Endothelial cell of umbilical vein (primary cell): ENCODE results near the gene CDKN1A. TPM values are rescaled to one million over a fixed set of nuclear protein-coding genes. Genes with fewer than 3 reads are reported as not detected.

Experiments
- BruUV-seq: library from RNA; stranded (reverse); fragments of 400-500 nt; replicated peaks from 2 replicates; lab custom pipeline; 2021; lab: Mats Ljungman, UMichigan
- CTCF ChIA-PET: fragments of 300-600, 350-600 bp; sonication (Branson Sonifier 250); formaldehyde crosslinking; loops from one replicate; lab custom pipeline; 2021; ENCODE audit warnings: antibody characterized with exemption, inconsistent platforms; lab: Charles Lee
- POLR2A ChIA-PET: fragments of 300-600, 350-600 bp; sonication (Branson Sonifier 250); formaldehyde crosslinking; loops from one replicate; lab custom pipeline; 2021; ENCODE audit warnings: antibody characterized with exemption, inconsistent platforms; lab: Charles Lee
- DNase-seq: peaks from one replicate; pipeline ENCODE4 v3.0.0-alpha.2; 2011; ENCODE audit warnings: low read depth, low spot score
- FAIRE-seq: peaks from 2 replicates; lab custom pipeline; 2011; peaks lifted over from hg19 to GRCh38; lab: Jason Lieb, UNC
- H2AFZ ChIP-seq: 2 replicates; pipeline ENCODE4 v1.6.0; 2012; ENCODE audit warnings: low read depth, low read length, control low read depth, inconsistent platforms
- H3K27ac ChIP-seq: 2 replicates; pipeline ENCODE4 v1.5.1; 2011; ENCODE audit warnings: low read depth, mild to moderate bottlenecking, control low read depth, low read length, moderate library complexity; ENCODE audit not compliant: insufficient read depth
- H3K27me3 ChIP-seq, 2 experiments: 2 replicates each; pipeline versions ENCODE4 v1.6.0 to v1.6.1; 2011; ENCODE audit warnings: low read length in 2 of 2, mixed read lengths in 1 of 2; ENCODE audit not compliant: control insufficient read depth in 2 of 2, insufficient read depth in 2 of 2
- H3K36me3 ChIP-seq, 2 experiments: 2 replicates in 1 of 2; 3 replicates in 1 of 2; pipeline ENCODE4 v1.5.1; 2011; ENCODE audit warnings: low read length in 2 of 2, mild to moderate bottlenecking in 1 of 2, moderate library complexity in 1 of 2; ENCODE audit not compliant: control insufficient read depth in 2 of 2, insufficient read depth in 2 of 2; ENCODE audit errors: extremely low read depth in 1 of 2
- H3K4me1 ChIP-seq: 3 replicates; pipeline ENCODE4 v1.5.1; 2011; ENCODE audit warnings: mild to moderate bottlenecking, low read length; ENCODE audit not compliant: control insufficient read depth, insufficient read depth; ENCODE audit errors: extremely low read depth
- H3K4me2 ChIP-seq: 2 replicates; pipeline ENCODE4 v1.6.1; 2011; ENCODE audit warnings: low read length, control low read depth, mixed read lengths; ENCODE audit not compliant: insufficient read depth
- H3K4me3 ChIP-seq, 3 experiments: fragments of 200-600 bp in 1 of 3; sonication (generic), shearing (Covaris generic) in 1 of 3; replicated peaks in 1 of 3; 2 replicates each; pipeline ENCODE4 v1.5.1; 2011 to 2016; ENCODE audit warnings: control low read depth in 3 of 3, low read length in 3 of 3, mild to moderate bottlenecking in 2 of 3, inconsistent platforms in 1 of 3, low read depth in 1 of 3, moderate library complexity in 1 of 3; ENCODE audit not compliant: insufficient read depth in 1 of 3
- H3K79me2 ChIP-seq: 2 replicates; pipeline ENCODE4 v1.6.0; 2012; ENCODE audit warnings: low read length, inconsistent platforms; ENCODE audit not compliant: control insufficient read depth, insufficient read depth
- H3K9ac ChIP-seq: replicated peaks from 2 replicates; pipeline ENCODE3; 2011; ENCODE audit warnings: low read length, control low read depth; ENCODE audit not compliant: insufficient read depth; ENCODE audit errors: extremely low read depth
- H3K9me1 ChIP-seq: replicated peaks from 3 replicates; pipeline ENCODE4 v1.6.0; 2011; ENCODE audit warnings: mild to moderate bottlenecking, low read length; ENCODE audit not compliant: control insufficient read depth, insufficient read depth; ENCODE audit errors: extremely low read depth
- H3K9me3 ChIP-seq: replicated peaks from 2 replicates; pipeline ENCODE4 v1.5.1; 2012; ENCODE audit warnings: low read length, inconsistent platforms; ENCODE audit not compliant: control insufficient read depth, insufficient read depth
- H4K20me1 ChIP-seq: replicated peaks from 2 replicates; pipeline ENCODE3; 2011; ENCODE audit warnings: mild to moderate bottlenecking, low read length; ENCODE audit not compliant: control insufficient read depth, insufficient read depth; ENCODE audit errors: extremely low read depth
- CTCF ChIP-seq, 2 donors: IDR thresholded peaks; 1 replicate in 1 of 2; 2 replicates in 1 of 2; pipeline ENCODE4 v1.5.1; 2011; ENCODE audit warnings: low read length in 2 of 2, mild to moderate bottlenecking in 2 of 2, moderate library complexity in 2 of 2, control low read depth in 1 of 2, inconsistent platforms in 1 of 2, low read depth in 1 of 2; ENCODE audit not compliant: insufficient read depth in 1 of 2; ENCODE audit errors: extremely low read depth in 1 of 2
- EZH2 ChIP-seq: IDR thresholded peaks from 2 replicates; pipeline ENCODE4 v1.6.1; 2012; ENCODE audit warnings: borderline replicate concordance, low read depth, mild to moderate bottlenecking, moderate library complexity, low read length, inconsistent platforms; ENCODE audit not compliant: severe bottlenecking
- FOS ChIP-seq: IDR thresholded peaks from 2 replicates; pipeline ENCODE4 v1.6.1; 2011; ENCODE audit warnings: mild to moderate bottlenecking, low read length, moderate library complexity, borderline replicate concordance; ENCODE audit not compliant: insufficient read depth
- GATA2 ChIP-seq: IDR thresholded peaks from 2 replicates; pipeline ENCODE4 v1.7.0; 2011; ENCODE audit warnings: low read depth, mild to moderate bottlenecking, moderate library complexity, mixed read lengths, low read length; ENCODE audit not compliant: insufficient read length, insufficient read depth
- JUN ChIP-seq: IDR thresholded peaks from 2 replicates; pipeline ENCODE4 v1.6.1; 2011; ENCODE audit warnings: borderline replicate concordance, low read depth; ENCODE audit not compliant: insufficient read length, insufficient read depth
- MAX ChIP-seq: IDR thresholded peaks from 2 replicates; pipeline ENCODE4 v1.6.1; 2011; ENCODE audit not compliant: insufficient read depth, insufficient read length
- MYC ChIP-seq: IDR thresholded peaks from one replicate; pipeline ENCODE4 v1.6.1; 2011; ENCODE audit warnings: mild to moderate bottlenecking, low read depth, low read length
- POLR2A ChIP-seq: IDR thresholded peaks from 2 replicates; pipeline ENCODE4 v1.6.1; 2012; ENCODE audit warnings: low read depth, mild to moderate bottlenecking, control low read depth, low read length
- POLR2AphosphoS5 ChIP-seq: IDR thresholded peaks from 2 replicates; pipeline ENCODE4 v1.6.1; 2012; ENCODE audit warnings: low read depth, mild to moderate bottlenecking, control low read depth, low read length, moderate library complexity; ENCODE audit not compliant: insufficient read depth
- dilution Hi-C: fragments of 300-500 bp; cut with MboI; formaldehyde crosslinking; loops from one replicate; pipeline ENCODE4 v1.15.0; 2019; ENCODE audit warnings: low sequenced_read_pairs; ENCODE audit not compliant: extremely low pct_ligation_motif_present
- intact Hi-C: fragments of 100-400 bp; cut with micrococcal nuclease; formaldehyde crosslinking; loops from one replicate; pipeline ENCODE4 v1.10.0; 2022
- polyA plus RNA-seq, 4 experiments: library from polyadenylated mRNA; depleted of rRNA in 3 of 4; stranded (reverse) in 3 of 4; unstranded in 1 of 4; fragments of >200 nt; gene quantifications; 2 replicates each; pipeline versions ENCODE4 v1.2.1 to v1.2.3, GENCODE V29; 2011 to 2012; ENCODE audit warnings: missing spikeins in 1 of 4
- total RNA-seq: library from RNA; stranded (reverse); gene quantifications from 2 replicates; pipeline ENCODE4 v1.2.3, GENCODE V29; 2021

Gene CDKN1A
- total and polyA plus RNA-seq, 2 donors (not counting 3 experiments of a cell fraction or from before 2014, with no cell fraction given): 170 to 238 TPM

- POLR2A ChIA-PET: no interaction called here
- no peak overlapping the region for H3K4me3 ChIP-seq
- peaks cover 0 to 1% of the 10 kb centered on the region in 2 experiments for H3K27me3 ChIP-seq
- H3K9ac ChIP-seq: no peak overlapping the region
- dilution Hi-C loops: no loop called here
- CTCF ChIA-PET: interaction anchor here (1.1 kb wide), 1 partner anchor 11 kb away, joined by 4 read pairs; no protein-coding TSS in a partner anchor
- H3K27ac ChIP-seq: no peak overlapping the region
- H3K36me3 ChIP-seq: no peaks in the 10 kb centered on the region
- no peaks in the 10 kb centered on the region for H3K79me2 ChIP-seq
- TF ChIP-seq FOS: no peak
- TF ChIP-seq MAX: no peak
- TF ChIP-seq POLR2A: no peak
- no peak for TF ChIP-seq GATA2
- no peak for TF ChIP-seq MYC
- TF ChIP-seq POLR2AphosphoS5: no peak
- TF ChIP-seq JUN: no peak
- TF ChIP-seq CTCF (IDR thresholded peaks at IDR 0.05; ENCODE audit: extremely low read depth in 1 of 2, insufficient read depth in 1 of 2, low read depth in 1 of 2, low read length in 2 of 2): no peak
- no peak for TF ChIP-seq EZH2
- H2AFZ ChIP-seq: no peak overlapping the region
- no peaks in the 10 kb centered on the region for H3K9me3 ChIP-seq
- DNase-seq: no peak
- FAIRE-seq: no peak
- H4K20me1 ChIP-seq: no peaks in the 10 kb centered on the region
- no peaks in the 10 kb centered on the region for H3K4me1 ChIP-seq
- no TSS peak for BruUV-seq
- no peaks in the 10 kb centered on the region for H3K9me1 ChIP-seq
- intact Hi-C loops: no loop called here
- no peak overlapping the region for H3K4me2 ChIP-seq
Measured at GRCh38 chr6:36713846-36714245, 35.3 kb downstream of the CDKN1A start.
